ENCODE measurements around the gene SIX2. TPM values are rescaled to one million over a fixed set of nuclear protein-coding genes. Genes with fewer than 3 reads are reported as not detected.

Gene SIX2
- total RNA-seq, 1 donor, result 2.9 TPM

DNA sequence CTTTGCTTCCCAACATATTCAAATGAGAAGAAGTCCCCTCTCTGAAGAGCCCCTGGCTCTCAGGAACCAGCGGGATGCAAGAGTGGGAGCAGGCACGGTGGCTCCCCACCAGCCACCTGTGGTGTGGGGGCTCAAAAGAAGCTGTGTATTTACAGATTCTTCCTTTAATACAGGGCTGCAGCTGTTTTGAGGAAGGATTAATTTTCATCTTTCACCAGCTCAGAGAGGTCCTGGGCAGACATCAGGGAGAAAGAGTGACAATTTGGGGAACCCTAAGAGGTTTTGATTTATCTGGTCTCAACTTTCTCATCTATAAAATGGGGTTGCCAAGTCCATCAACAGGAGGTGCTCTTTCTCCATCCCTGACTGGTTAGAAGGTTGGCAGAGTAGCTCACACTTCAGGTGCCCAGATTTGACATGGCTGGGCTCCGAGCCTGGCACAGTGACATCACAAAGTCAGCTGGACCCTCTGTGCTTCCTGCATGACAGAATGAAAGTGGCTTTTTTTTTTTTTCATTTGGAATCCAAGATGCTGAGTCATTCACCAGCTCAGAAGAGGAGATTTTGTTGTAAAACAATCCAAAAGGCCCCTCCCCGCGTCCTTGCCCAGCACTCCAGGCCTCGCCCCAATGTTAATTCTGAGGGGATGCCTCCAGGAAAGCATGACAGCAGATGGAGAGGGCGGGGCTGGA is 15.5 kb upstream of the SIX2 start:
- TF ChIP-seq, protein P1, sequence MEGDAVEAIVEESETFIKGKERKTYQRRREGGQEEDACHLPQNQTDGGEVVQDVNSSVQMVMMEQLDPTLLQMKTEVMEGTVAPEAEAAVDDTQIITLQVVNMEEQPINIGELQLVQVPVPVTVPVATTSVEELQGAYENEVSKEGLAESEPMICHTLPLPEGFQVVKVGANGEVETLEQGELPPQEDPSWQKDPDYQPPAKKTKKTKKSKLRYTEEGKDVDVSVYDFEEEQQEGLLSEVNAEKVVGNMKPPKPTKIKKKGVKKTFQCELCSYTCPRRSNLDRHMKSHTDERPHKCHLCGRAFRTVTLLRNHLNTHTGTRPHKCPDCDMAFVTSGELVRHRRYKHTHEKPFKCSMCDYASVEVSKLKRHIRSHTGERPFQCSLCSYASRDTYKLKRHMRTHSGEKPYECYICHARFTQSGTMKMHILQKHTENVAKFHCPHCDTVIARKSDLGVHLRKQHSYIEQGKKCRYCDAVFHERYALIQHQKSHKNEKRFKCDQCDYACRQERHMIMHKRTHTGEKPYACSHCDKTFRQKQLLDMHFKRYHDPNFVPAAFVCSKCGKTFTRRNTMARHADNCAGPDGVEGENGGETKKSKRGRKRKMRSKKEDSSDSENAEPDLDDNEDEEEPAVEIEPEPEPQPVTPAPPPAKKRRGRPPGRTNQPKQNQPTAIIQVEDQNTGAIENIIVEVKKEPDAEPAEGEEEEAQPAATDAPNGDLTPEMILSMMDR (IDR thresholded peaks at IDR 0.05; ENCODE audit: insufficient read depth, low read length), result peak; percentile 40
- no peak overlapping the region for H3K4me3 ChIP-seq (ENCODE audit: low read depth, low read length)
- DNase-seq (ENCODE audit: low read depth), result peak; percentile 97

DNA sequence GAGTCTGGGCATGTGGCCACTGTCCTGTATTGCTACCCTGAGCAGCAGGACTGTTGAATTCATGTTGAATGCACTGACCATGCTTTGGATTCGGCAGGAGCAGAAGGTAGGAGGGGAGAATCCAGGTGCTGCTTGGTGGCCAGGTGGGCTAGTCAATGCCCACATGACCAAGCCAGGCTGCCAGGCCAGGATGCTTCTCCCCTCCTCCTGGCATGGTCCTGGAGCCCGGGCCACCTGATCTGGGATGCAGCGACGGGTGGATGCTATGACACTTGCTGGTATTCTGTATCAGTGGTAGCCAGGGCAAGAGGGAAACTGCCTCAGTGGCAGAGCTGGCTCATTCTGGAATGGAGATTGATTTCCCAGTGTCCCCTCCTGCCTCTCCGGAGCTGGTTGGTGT is 14.8 kb upstream of the SIX2 start:
- TF ChIP-seq, protein P1 (IDR thresholded peaks at IDR 0.05; ENCODE audit: insufficient read depth, low read length), result no peak
- DNase-seq (ENCODE audit: low read depth), result no peak

DNA sequence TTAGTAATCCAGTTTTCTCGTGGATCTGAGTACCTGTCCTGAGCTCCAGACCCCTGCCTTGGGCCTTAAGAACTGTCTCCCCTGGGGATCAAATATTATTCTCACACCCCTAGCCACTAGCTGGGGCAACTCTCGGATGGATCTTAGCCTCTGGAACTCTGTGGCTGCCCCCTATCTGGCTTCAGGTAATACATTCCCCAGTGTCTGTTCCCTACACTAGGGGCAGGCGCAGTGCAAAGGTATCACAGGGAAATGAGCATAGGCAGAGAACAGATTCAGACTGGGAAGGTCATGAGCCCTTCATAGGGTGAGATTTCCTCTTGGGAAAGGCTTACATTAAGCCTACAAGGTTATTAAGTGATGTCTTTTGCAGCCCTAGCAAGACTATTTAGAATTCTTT is 11.2 kb upstream of the SIX2 start:
- TF ChIP-seq, protein P1 (IDR thresholded peaks at IDR 0.05; ENCODE audit: insufficient read depth, low read length), result no peak
- H3K4me3 ChIP-seq (ENCODE audit: low read depth, low read length), result no peak overlapping the region
- no peak for DNase-seq (ENCODE audit: low read depth)

More for the DNA sequence above, 14.8 kb upstream of the SIX2 start:
- no peak overlapping the region for H3K4me3 ChIP-seq (ENCODE audit: low read depth, low read length)

DNA sequence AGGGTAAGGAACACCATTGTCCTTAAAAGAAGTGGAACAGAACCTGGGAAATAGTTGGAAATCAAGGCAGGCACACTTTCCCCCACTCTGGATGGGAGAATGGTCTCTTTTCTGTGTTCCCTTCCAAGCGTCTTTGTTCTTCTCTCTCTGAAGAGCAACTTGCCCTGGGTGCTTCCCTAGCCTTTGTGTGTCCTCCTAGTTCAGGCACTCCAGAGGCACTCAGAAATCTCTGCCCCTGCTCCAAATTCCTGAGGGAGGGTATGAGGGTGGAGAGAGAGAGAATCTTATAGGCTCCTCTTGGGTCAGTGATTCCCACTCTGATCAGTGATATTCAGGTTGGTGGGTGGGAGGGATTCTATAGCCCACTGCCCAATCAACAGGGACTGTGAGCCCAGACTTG is 8.8 kb upstream of the SIX2 start:
- DNase-seq (ENCODE audit: low read depth), result no peak

DNA sequence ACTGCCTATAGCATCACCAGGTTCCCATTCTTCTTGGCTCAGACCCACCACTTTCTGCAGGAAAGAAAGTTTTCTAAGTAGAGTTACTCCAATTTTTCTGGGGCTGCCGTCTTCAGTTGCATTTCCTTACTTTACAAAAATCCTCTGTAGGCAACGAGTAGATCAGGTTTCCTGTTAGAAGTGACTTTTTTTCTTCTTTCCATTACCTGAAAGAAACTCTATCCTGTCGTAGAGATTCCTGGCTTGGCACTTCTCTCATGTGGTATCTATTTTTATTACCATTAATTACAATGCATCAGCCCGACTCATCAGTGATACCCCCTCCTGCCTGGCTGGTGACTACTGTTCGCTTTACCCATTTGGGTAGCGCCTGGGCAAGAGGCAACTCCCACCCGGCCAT is 5.6 kb upstream of the SIX2 start:
- no peak overlapping the region for H3K4me3 ChIP-seq (ENCODE audit: low read depth, low read length)
- TF ChIP-seq, protein P1 (IDR thresholded peaks at IDR 0.05; ENCODE audit: insufficient read depth, low read length), result no peak

More for the DNA sequence above, 8.8 kb upstream of the SIX2 start:
- no peak overlapping the region for H3K4me3 ChIP-seq (ENCODE audit: low read depth, low read length)
- TF ChIP-seq, protein P1 (IDR thresholded peaks at IDR 0.05; ENCODE audit: insufficient read depth, low read length), result no peak

DNA sequence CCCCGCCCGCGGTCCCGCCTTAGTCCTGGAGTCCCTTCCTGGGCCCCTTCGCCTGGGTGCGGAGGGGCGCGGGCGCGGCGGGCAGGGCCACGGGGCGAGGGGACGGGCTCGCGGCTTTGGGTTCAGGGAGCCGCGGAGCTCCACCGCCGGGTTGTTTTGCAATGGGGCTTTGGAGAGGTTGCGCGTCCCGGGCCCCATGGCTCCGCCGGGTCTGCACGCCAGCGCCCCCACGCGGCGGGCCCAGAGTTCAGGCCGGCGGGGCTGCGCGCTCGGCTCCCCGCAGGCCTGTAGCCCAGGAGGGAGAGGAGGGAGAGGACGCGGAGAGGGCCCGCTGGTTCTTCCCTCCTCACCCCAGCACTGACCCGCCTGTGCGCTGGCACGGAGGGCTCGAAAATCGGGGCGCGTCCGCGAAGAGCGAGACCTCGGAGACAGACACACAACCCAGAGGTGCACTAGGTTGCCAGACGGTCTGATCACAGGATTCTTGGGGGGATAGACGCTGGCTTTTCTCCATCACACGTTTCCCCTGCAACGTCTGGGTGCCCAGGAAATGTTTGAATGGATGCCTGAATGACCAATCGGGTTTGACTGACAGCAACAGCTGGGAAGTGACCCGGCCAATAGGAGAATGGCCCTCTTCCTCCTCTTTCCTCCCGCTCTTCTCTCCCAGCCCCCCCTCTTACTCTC is 4.9 kb upstream of the SIX2 start:
- DNase-seq (ENCODE audit: low read depth), result peak; percentile 65
- TF ChIP-seq, protein P1 (IDR thresholded peaks at IDR 0.05; ENCODE audit: insufficient read depth, low read length), result peak; percentile 58
- peak overlapping the region; percentile 56 for H3K4me3 ChIP-seq (ENCODE audit: low read depth, low read length)

More for the DNA sequence above, 5.6 kb upstream of the SIX2 start:
- no peak for DNase-seq (ENCODE audit: low read depth)

All from fibroblast of the aortic adventitia (primary cell).